SU-DHL-6 (cell line): Measurements from ENCODE around the gene SYTL2.

Source experiments
- H2AFZ ChIP-seq: fragments of 200-600 bp; sonication (generic); 2 replicates; pipeline ENCODE4 v1.6.1; 2014; ENCODE audit warnings: low read depth, mild to moderate bottlenecking, moderate library complexity, mixed read lengths, antibody characterized with exemption, low read length; ENCODE audit not compliant: severe bottlenecking
- H3F3A ChIP-seq: fragments of 200-600 bp; shearing (Covaris generic); 2 replicates; pipeline ENCODE4 v1.6.0; 2016; ENCODE audit warnings: antibody characterized with exemption, mild to moderate bottlenecking; ENCODE audit not compliant: insufficient read depth
- H3K27ac ChIP-seq: fragments of 200-600 bp; sonication (generic); 2 replicates; pipeline ENCODE4 v1.5.1; 2016; ENCODE audit warnings: low read depth, mild to moderate bottlenecking, low read length, moderate library complexity, mixed read lengths
- H3K27me3 ChIP-seq: fragments of 200-600 bp; sonication (generic), shearing (Covaris generic); 2 replicates; pipeline ENCODE4 v1.6.0; 2014; ENCODE audit warnings: mild to moderate bottlenecking, low read length
- H3K36me3 ChIP-seq: fragments of 200-600 bp; sonication (generic); 2 replicates; pipeline ENCODE4 v1.6.1; 2014; ENCODE audit warnings: mild to moderate bottlenecking, low read length, mixed read lengths
- H3K4me2 ChIP-seq: fragments of 300-600, 200-600 bp; shearing (Covaris generic), sonication (generic); 2 replicates; pipeline ENCODE4 v1.6.0; 2014; ENCODE audit warnings: low read length, low read depth, mild to moderate bottlenecking; ENCODE audit not compliant: poor library complexity, severe bottlenecking
- H3K4me3 ChIP-seq: fragments of 200-600 bp; sonication (generic); 2 replicates; pipeline ENCODE4 v1.5.1; 2014; ENCODE audit warnings: antibody characterized with exemption, low read length, mild to moderate bottlenecking, mixed read lengths; ENCODE audit not compliant: insufficient read depth, poor library complexity, severe bottlenecking
- H3K79me2 ChIP-seq: fragments of 200-600 bp; sonication (generic); 2 replicates; pipeline ENCODE4 v1.6.1; 2014; ENCODE audit warnings: mild to moderate bottlenecking, low read length, moderate library complexity; ENCODE audit not compliant: insufficient read depth
- H3K9ac ChIP-seq: fragments of 200-600 bp; sonication (generic); 2 replicates; pipeline ENCODE4 v1.7.0; 2014; ENCODE audit warnings: mild to moderate bottlenecking, low read length
- H3K9me2 ChIP-seq: fragments of 200-600 bp; sonication (generic); replicated peaks from 2 replicates; pipeline ENCODE4 v1.6.1; 2014; ENCODE audit warnings: low read length; ENCODE audit not compliant: insufficient read depth
- H3K9me3 ChIP-seq: fragments of 200-600 bp; sonication (generic); 2 replicates; pipeline ENCODE4 v1.6.1; 2014; ENCODE audit warnings: low read length, mixed read lengths; ENCODE audit not compliant: insufficient read depth
- H4K20me1 ChIP-seq: fragments of 200-600 bp; sonication (generic); 2 replicates; pipeline ENCODE4 v1.6.1; 2014; ENCODE audit warnings: low read depth, mild to moderate bottlenecking, antibody characterized with exemption, low read length, moderate library complexity, mixed read lengths
- CTCF ChIP-seq: fragments of 200-600 bp; sonication (generic); IDR thresholded peaks from one replicate; pipeline ENCODE4 v1.5.1; 2017; ENCODE audit warnings: antibody characterized with exemption, mild to moderate bottlenecking, low read length, moderate library complexity; ENCODE audit not compliant: insufficient read depth, poor library complexity, severe bottlenecking
- EZH2phosphoT487 ChIP-seq: fragments of 200-600 bp; sonication (generic), shearing (Covaris generic); conservative IDR thresholded peaks from 2 replicates; pipeline ENCODE4 v1.6.1; 2018; ENCODE audit warnings: mild to moderate bottlenecking, antibody characterized with exemption, low read length, moderate library complexity, mixed read lengths

SYTL2 gene

GRCh38 chr11:85815186-85815931 is 4.4 kb upstream of the SYTL2 start:
- Histone ChIP-seq H3K79me2 (no peaks in the 10 kb centered on the region), H3K36me3 (no peaks in the 10 kb centered on the region), H3K27me3 (no peaks in the 10 kb centered on the region), H3K9me2 (no peaks in the 10 kb centered on the region), H4K20me1 (no peaks in the 10 kb centered on the region), H3K4me2 (no peak overlapping the region), H3K9me3 (no peaks in the 10 kb centered on the region), H3F3A (no peaks in the 10 kb centered on the region), H3K27ac (no peak overlapping the region), H3K4me3 (no peak overlapping the region), H2AFZ (no peak overlapping the region), H3K9ac (no peak overlapping the region)
- TF ChIP-seq EZH2phosphoT487, result no peak
- TF ChIP-seq CTCF, result no peak

- Histone ChIP-seq H4K20me1 (no peaks in the 10 kb centered on the region), H3K4me2 (no peak overlapping the region), H3K9ac (no peak overlapping the region), H3K9me2 (no peaks in the 10 kb centered on the region), H3K4me3 (no peak overlapping the region), H3K36me3 (no peaks in the 10 kb centered on the region), H2AFZ (no peak overlapping the region), H3K27ac (no peak overlapping the region), H3K27me3 (no peaks in the 10 kb centered on the region), H3F3A (peaks cover 14% of the 10 kb centered on the region), H3K79me2 (0 out of 2 replicates have a peak, but pooled peaks cover 3% of the 10 kb centered on the region), H3K9me3 (no peaks in the 10 kb centered on the region)
- TF ChIP-seq EZH2phosphoT487 (no peak), CTCF (no peak)
Observed at GRCh38 chr11:85813721-85814120, 2.8 kb upstream of the SYTL2 start.

GRCh38 chr11:85811624-85812023 is 683 bp upstream of the SYTL2 start:
- H3K4me3 ChIP-seq, result peak overlapping the region; percentile 72
- H3K27ac ChIP-seq, result no peak overlapping the region
- H4K20me1 ChIP-seq, result no peaks in the 10 kb centered on the region
- peaks cover 14% of the 10 kb centered on the region for H3F3A ChIP-seq
- H3K27me3 ChIP-seq, result no peaks in the 10 kb centered on the region
- H3K4me2 ChIP-seq, result peak overlapping the region; percentile 99
- peak overlapping the region; percentile 100 for H2AFZ ChIP-seq
- H3K9ac ChIP-seq, result peak overlapping the region; percentile 61
- no peaks in the 10 kb centered on the region for H3K9me3 ChIP-seq
- no peak for TF ChIP-seq CTCF
- TF ChIP-seq EZH2phosphoT487, result no peak
- no peaks in the 10 kb centered on the region for H3K9me2 ChIP-seq
- no peaks in the 10 kb centered on the region for H3K36me3 ChIP-seq
- H3K79me2 ChIP-seq, result 0 out of 2 replicates have a peak, but pooled peaks cover 7% of the 10 kb centered on the region
